ENCODE data around the gene SAAL1.

Gene SAAL1

DNA sequence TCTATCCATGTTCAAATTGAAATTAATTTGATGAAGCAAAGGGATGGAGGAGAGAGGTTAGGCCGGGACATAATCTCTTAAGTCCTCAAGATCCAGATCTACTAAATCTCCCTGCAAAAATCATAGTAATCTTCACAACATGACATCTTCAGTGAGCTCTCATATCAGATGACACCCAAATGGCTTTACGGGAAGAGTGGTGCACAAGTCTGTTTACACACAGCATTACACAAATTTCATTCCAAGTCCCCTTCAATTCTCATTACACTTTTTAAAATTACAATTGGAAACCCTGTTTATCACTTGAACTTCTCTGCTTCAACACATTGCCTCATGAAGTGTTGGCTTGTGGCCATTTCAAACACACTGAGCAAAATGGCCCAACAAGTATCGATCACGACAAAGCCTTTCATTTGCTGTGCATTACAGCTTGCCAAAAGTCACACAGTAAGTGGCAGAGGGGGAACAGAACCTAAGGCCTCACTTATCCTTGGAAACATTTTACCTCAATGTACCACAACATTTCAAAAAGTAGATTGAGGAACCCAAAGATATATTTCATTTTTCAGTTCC is 41.9 kb downstream of the SAAL1 start:
- H3K27me3 ChIP-seq: no peaks in the 10 kb centered on the region
- no peak overlapping the region for H3K27ac ChIP-seq
- H4K20me1 ChIP-seq: no peaks in the 10 kb centered on the region
- no peaks in the 10 kb centered on the region for H3K4me1 ChIP-seq
- H3K9me3 ChIP-seq: no peaks in the 10 kb centered on the region
- TF ChIP-seq Cebpa-rat (IDR thresholded peaks at IDR 0.05): no peak
- H3K4me2 ChIP-seq: no peak overlapping the region
- H3K4me3 ChIP-seq: no peak overlapping the region
- no peak overlapping the region for H3K9ac ChIP-seq
- 0 out of 2 replicates have a peak, but pooled peaks cover 6% of the 10 kb centered on the region for H3K36me3 ChIP-seq

DNA sequence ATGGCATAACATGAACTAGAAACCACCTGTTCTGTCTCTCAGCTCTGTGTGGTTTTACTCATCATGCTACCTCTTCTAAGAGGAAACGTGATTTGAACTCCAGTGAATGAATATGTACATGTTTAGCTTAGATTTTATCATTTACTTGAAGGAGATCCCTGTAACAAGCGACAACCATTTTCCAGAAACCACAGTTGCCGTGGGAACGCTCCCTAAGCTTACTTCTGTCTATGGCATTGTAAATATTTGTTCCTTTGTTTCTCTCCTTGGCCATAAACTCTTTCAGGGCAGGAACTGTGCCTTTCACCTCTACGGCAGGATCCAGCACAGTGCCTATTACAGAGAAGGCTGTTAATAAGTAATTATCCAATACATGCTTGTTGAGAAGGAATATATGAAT is 42.8 kb downstream of the SAAL1 start:
- H3K27me3 ChIP-seq: no peaks in the 10 kb centered on the region
- no peak overlapping the region for H3K27ac ChIP-seq
- no peaks in the 10 kb centered on the region for H3K4me1 ChIP-seq
- TF ChIP-seq Cebpa-rat (IDR thresholded peaks at IDR 0.05): no peak
- no peaks in the 10 kb centered on the region for H3K9me3 ChIP-seq
- H4K20me1 ChIP-seq: no peaks in the 10 kb centered on the region
- H3K9ac ChIP-seq: no peak overlapping the region
- no peak overlapping the region for H3K4me3 ChIP-seq
- H3K36me3 ChIP-seq: 0 out of 2 replicates have a peak, but pooled peaks cover 6% of the 10 kb centered on the region
- no peak overlapping the region for H3K4me2 ChIP-seq

DNA sequence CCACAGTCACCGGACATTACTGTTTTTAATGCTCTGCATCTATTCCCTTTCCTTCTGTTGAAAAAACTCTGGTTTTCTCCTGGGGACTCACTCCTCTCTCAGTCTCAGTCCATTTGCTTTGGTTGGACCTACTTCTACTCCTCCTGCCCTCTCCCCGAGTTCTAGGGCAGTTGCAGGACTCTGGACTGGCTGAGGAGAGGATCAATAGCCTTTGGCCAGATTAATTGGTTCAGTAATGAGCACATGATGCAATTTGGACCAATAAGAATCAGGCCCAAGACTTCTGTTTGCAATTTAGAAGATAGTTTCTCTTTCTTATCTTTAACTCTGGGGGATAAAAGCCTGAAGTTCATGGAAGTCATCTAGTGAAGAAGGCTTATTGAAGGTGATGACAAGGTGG is 44.5 kb downstream of the SAAL1 start:
- H3K4me1 ChIP-seq: no peaks in the 10 kb centered on the region
- no peak overlapping the region for H3K9ac ChIP-seq
- H3K9me3 ChIP-seq: no peaks in the 10 kb centered on the region
- 0 out of 2 replicates have a peak, but pooled peaks cover 6% of the 10 kb centered on the region for H3K36me3 ChIP-seq
- no peak overlapping the region for H3K27ac ChIP-seq
- H3K27me3 ChIP-seq: no peaks in the 10 kb centered on the region
- no peaks in the 10 kb centered on the region for H4K20me1 ChIP-seq
- no peak overlapping the region for H3K4me3 ChIP-seq
- no peak for TF ChIP-seq Cebpa-rat (IDR thresholded peaks at IDR 0.05)
- H3K4me2 ChIP-seq: no peak overlapping the region

DNA sequence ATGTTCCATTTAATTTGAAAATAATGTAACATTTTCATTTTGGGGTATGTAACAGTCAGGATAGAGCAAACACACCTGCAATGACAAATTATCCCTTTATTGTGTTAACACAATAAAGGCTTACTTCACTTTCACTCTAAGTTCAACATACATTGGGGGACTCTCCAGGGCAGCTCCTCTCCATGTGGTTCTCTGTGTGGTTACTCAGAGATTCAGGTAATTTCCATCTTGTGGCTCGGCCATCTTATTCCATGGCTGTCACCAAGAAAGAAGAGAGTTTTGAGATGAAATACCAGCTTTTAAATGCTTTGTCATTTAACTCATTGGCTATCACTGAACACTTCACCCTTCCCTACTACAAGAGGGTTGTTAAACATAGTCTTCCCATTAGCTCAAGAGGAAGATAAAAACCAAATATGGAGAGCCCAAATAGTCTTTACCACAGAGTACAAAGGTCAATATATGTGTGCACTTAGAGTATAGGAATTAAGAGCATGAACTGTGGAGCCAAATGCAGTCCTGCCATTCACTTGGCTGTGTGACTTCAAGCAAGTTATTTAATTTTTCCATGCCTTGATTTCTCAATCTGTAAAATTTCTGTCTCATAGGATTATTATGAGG is 49.2 kb downstream of the SAAL1 start:
- Histone ChIP-seq H3K27me3 (no peaks in the 10 kb centered on the region), H3K4me1 (no peaks in the 10 kb centered on the region)
- no peak for TF ChIP-seq Cebpa-rat (IDR thresholded peaks at IDR 0.05)

DNA sequence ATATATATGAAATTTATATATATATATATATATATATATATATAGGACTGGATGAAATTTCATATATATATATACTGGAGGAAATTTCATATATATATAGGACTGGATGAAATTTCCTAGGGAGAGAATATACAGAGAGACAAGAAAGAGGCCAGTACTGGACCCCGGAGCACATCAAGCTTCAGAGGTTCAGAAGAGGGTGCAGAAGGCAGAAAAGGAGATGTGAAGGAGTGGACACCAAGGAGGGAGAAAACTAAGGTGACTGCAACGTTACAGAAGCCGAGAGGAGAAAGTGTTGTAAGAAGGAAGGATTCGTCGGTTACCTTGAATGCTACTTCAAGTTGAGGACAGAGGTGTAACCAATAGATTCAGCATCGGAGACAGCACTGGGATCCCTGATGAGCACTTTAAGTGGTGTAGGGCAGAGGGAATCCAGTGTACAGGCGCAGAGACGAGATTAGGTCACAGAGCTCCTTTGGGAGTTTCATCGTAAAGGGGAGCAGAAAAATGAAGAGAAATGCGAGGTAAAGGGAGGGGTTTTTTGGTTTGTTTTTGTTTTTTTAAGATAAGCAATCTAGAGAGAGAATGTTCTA is 51.3 kb downstream of the SAAL1 start:
- H3K9me3 ChIP-seq: no peaks in the 10 kb centered on the region
- no peaks in the 10 kb centered on the region for H3K27me3 ChIP-seq
- TF ChIP-seq Cebpa-rat (IDR thresholded peaks at IDR 0.05): no peak
- no peak overlapping the region for H3K4me3 ChIP-seq
- no peaks in the 10 kb centered on the region for H3K4me1 ChIP-seq
- no peak overlapping the region for H3K9ac ChIP-seq
- H4K20me1 ChIP-seq: no peaks in the 10 kb centered on the region
- H3K27ac ChIP-seq: no peak overlapping the region
- H3K36me3 ChIP-seq: no peaks in the 10 kb centered on the region
- no peak overlapping the region for H3K4me2 ChIP-seq

More for the DNA sequence above, 49.2 kb downstream of the SAAL1 start:
- Histone ChIP-seq H3K36me3 (no peaks in the 10 kb centered on the region), H3K9me3 (no peaks in the 10 kb centered on the region), H3K4me3 (no peak overlapping the region), H3K27ac (no peak overlapping the region), H3K4me2 (no peak overlapping the region), H4K20me1 (no peaks in the 10 kb centered on the region), H3K9ac (no peak overlapping the region)

DNA sequence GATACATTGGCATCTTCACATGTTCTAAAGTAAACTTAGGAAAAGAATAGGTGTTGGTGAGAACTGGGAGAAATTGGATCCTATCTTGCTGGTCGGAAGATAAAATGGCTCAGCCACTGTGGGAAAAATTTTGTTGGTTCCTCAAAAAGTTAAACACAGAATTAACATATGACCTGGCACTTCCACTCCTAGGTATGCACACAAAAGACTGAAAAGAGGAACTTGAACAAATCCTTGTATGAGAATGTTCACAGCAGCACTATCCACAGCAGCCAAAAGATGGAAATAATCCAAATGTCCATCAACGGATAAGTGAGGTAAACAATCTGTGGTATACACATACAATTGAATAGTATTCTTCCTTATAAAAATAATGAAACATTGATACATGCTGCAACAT is 55.0 kb downstream of the SAAL1 start:
- TF ChIP-seq Cebpa-rat (IDR thresholded peaks at IDR 0.05): no peak
- H3K9me3 ChIP-seq: no peaks in the 10 kb centered on the region
- H3K4me1 ChIP-seq: no peaks in the 10 kb centered on the region
- no peaks in the 10 kb centered on the region for H3K27me3 ChIP-seq
- H3K4me3 ChIP-seq: no peak overlapping the region
- no peak overlapping the region for H3K9ac ChIP-seq
- H3K4me2 ChIP-seq: no peak overlapping the region
- no peaks in the 10 kb centered on the region for H3K36me3 ChIP-seq
- no peak overlapping the region for H3K27ac ChIP-seq
- H4K20me1 ChIP-seq: no peaks in the 10 kb centered on the region

DNA sequence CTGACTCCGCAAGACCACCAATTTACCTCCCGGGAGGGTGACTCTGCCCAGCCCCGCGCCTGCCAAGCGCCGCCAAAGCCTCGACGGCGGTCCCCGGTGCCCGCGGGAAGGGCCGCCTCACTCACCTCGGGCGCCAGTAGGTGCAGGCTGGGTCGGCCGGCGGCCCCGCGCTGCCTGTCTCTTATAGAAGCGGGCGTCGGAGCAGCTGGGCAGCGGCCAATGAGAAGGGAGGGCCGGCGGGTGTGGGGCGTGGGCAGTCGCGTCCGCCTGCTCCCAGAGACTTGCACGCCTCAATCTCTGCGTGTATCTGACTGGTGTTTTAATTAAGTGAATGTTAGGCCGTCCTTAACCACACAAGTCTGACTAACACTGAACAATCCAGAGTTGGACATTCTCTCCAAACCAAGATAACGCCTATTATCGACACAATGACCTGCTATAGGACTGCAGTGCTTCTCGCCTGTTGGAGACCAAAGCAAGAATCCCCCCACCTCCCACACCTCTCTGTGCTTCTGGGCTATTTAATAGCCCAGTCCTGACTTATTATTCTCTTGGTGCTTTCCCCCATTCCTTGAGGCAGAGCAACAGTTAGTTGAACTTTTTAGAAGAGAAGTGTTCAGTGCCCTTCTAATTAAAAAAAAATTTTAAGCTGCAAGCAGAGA is 59.6 kb downstream of the SAAL1 start, which contains the start of gene TPH1:
TPH1 (minus strand) TSS at position 154 of the 662 bp plus-strand sequence. CDS start 5,507 bp downstream, outside the sequence.
- no peak within 1 kb of the TSS for H3K9ac ChIP-seq
- no peaks in the 10 kb centered on the region for H3K27me3 ChIP-seq
- no peak for TF ChIP-seq Cebpa-rat (IDR thresholded peaks at IDR 0.05)
- H4K20me1 ChIP-seq: no peaks in the 10 kb centered on the region
- no peaks in the 10 kb centered on the region for H3K4me1 ChIP-seq
- no peak within 1 kb of the TSS for H3K27ac ChIP-seq
- no peak within 1 kb of the TSS for H3K4me3 ChIP-seq
- H3K36me3 ChIP-seq: no peaks in the 10 kb centered on the region
- H3K4me2 ChIP-seq: no peak within 1 kb of the TSS
- no peaks in the 10 kb centered on the region for H3K9me3 ChIP-seq

DNA sequence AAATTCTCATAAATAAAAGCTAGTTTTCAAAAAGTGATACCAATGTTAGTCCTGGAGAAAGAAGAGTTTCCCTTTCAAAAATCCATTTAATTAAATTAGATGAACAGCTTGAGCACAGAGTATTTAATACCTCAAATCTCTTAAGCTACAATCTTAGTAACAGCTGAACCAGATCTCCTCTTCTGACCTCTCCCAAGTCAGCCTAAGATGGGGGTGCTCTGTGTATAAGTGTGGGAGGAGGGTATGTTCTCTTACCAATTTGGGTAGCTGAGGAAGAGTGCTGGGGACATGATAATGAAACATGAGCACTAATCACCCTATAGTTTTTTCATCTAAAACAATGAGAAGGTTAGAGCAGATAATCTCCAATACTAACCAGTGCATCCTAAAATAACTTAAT is 69.4 kb downstream of the SAAL1 start:
- Histone ChIP-seq H3K36me3 (no peaks in the 10 kb centered on the region), H4K20me1 (no peaks in the 10 kb centered on the region), H3K9ac (no peak overlapping the region), H3K9me3 (no peaks in the 10 kb centered on the region), H3K4me1 (no peaks in the 10 kb centered on the region), H3K4me3 (no peak overlapping the region), H3K27me3 (no peaks in the 10 kb centered on the region), H3K27ac (no peak overlapping the region), H3K4me2 (no peak overlapping the region)
- no peak for TF ChIP-seq Cebpa-rat (IDR thresholded peaks at IDR 0.05)
